ENCODE data around the gene PFDN2. TPM values are rescaled to one million over a fixed set of nuclear protein-coding genes. Genes with fewer than 3 reads are reported as not detected.

PFDN2 gene
- total RNA-seq, 1 experiment from 2014 or later, result 213 TPM

DNA sequence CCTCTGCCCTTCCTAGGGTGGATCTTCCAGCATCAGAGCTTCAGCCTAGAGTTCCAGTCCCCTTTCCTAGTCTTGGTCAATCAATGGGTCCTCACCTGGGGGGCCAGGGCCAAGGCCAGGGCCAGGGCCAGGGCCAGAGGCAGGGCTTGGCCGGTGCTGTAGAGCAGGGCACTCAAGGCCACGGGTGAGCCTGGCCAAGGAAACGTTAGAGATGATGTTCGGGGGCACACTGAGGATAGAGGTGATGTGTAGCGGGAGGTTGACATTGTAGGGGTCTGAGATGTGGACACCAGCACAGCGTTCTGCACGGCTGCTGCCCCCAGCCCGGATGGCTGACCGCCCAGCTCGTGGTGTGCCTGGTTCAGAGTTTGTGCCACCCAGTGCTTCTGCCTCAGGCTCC lies 66.6 kb downstream of the PFDN2 start:
- DNase-seq (ENCODE audit: low read depth), result no peak

Other genes with a start within 250 kb of the PFDN2 start
- gene ITLN1, start 232.9 kb downstream of the PFDN2 start, total RNA-seq (2014; rRNA removed; shearing (Covaris generic)), result 0.11 TPM in 1 of 2 replicates, not detected in the other
- not detected in 2 replicates for gene ITLN2, start 163.2 kb downstream of the PFDN2 start, total RNA-seq (2014; rRNA removed; shearing (Covaris generic))
- gene F11R, start 96.9 kb downstream of the PFDN2 start, total RNA-seq (2014; rRNA removed; shearing (Covaris generic)), result 7.1 and 18.5 TPM in 2 replicates
- gene TSTD1, start 79.1 kb downstream of the PFDN2 start, total RNA-seq (2014; rRNA removed; shearing (Covaris generic)), result 0.17 TPM in 1 of 2 replicates, not detected in the other
- gene USF1, start 72.1 kb downstream of the PFDN2 start, total RNA-seq (2014; rRNA removed; shearing (Covaris generic)), result 78.4 and 89.1 TPM in 2 replicates
- gene ARHGAP30, start 48.1 kb downstream of the PFDN2 start, total RNA-seq (2014; rRNA removed; shearing (Covaris generic)), result 0.11 TPM in 1 of 2 replicates, not detected in the other
- gene NECTIN4, start 28.5 kb downstream of the PFDN2 start, total RNA-seq (2014; rRNA removed; shearing (Covaris generic)), result 0.29 TPM in 1 of 2 replicates, not detected in the other
- not detected in 2 replicates for gene KLHDC9, start 19.7 kb downstream of the PFDN2 start, total RNA-seq (2014; rRNA removed; shearing (Covaris generic))
- 16.3 and 17.4 TPM in 2 replicates for gene NIT1, start 68 bp upstream of the PFDN2 start, total RNA-seq (2014; rRNA removed; shearing (Covaris generic))
- gene DEDD, start 14.6 kb upstream of the PFDN2 start, total RNA-seq (2014; rRNA removed; shearing (Covaris generic)), result 22.0 and 24.2 TPM in 2 replicates
- gene UFC1, start 35.9 kb upstream of the PFDN2 start, total RNA-seq (2014; rRNA removed; shearing (Covaris generic)), result 102 and 133 TPM in 2 replicates
- gene USP21, start 41.5 kb upstream of the PFDN2 start, total RNA-seq (2014; rRNA removed; shearing (Covaris generic)), result 6.2 and 13.5 TPM in 2 replicates
- 6.8 and 10.9 TPM in 2 replicates for gene PPOX, start 48.4 kb upstream of the PFDN2 start, total RNA-seq (2014; rRNA removed; shearing (Covaris generic))
- 31.8 and 43.9 TPM in 2 replicates for gene B4GALT3, start 59.5 kb upstream of the PFDN2 start, total RNA-seq (2014; rRNA removed; shearing (Covaris generic))
- gene ADAMTS4, start 81.0 kb upstream of the PFDN2 start, total RNA-seq (2014; rRNA removed; shearing (Covaris generic)), result 0.68 and 0.91 TPM in 2 replicates
- gene NDUFS2, start 84.3 kb upstream of the PFDN2 start, total RNA-seq (2014; rRNA removed; shearing (Covaris generic)), result 157 and 168 TPM in 2 replicates
- 1.5 TPM in 1 of 2 replicates, not detected in the other for gene FCER1G, start 97.3 kb upstream of the PFDN2 start, total RNA-seq (2014; rRNA removed; shearing (Covaris generic))
- not detected in 2 replicates for gene APOA2, start 105.6 kb upstream of the PFDN2 start, total RNA-seq (2014; rRNA removed; shearing (Covaris generic))
- gene TOMM40L, start 108.0 kb upstream of the PFDN2 start, total RNA-seq (2014; rRNA removed; shearing (Covaris generic)), result 11.8 and 13.6 TPM in 2 replicates
- not detected in 2 replicates for gene NR1I3, start 120.2 kb upstream of the PFDN2 start, total RNA-seq (2014; rRNA removed; shearing (Covaris generic))
- 0.06 TPM in 1 of 2 replicates, not detected in the other for gene PCP4L1, start 140.7 kb upstream of the PFDN2 start, total RNA-seq (2014; rRNA removed; shearing (Covaris generic))
- gene MPZ, start 191.9 kb upstream of the PFDN2 start, total RNA-seq (2014; rRNA removed; shearing (Covaris generic)), result 0.57 TPM in 1 of 2 replicates, not detected in the other
- gene SDHC, start 196.3 kb upstream of the PFDN2 start, total RNA-seq (2014; rRNA removed; shearing (Covaris generic)), result 20.6 and 22.5 TPM in 2 replicates
- not detected in 2 replicates for gene CFAP126, start 249.8 kb upstream of the PFDN2 start, total RNA-seq (2014; rRNA removed; shearing (Covaris generic))